GM19372 (cell line): ENCODE measurements around the gene ACSS2.
A peak's percentile ranks its signal among the peaks of the same experiment; 100 is the strongest.

Experiments
- ATAC-seq: cut with Tn5 transposase; IDR thresholded peaks from one replicate; pipeline ENCODE4 v1.9.1; 2021; ENCODE audit warnings: mild to moderate bottlenecking, low read depth, moderate library complexity; ENCODE audit not compliant: unreplicated experiment

ACSS2 gene

DNA sequence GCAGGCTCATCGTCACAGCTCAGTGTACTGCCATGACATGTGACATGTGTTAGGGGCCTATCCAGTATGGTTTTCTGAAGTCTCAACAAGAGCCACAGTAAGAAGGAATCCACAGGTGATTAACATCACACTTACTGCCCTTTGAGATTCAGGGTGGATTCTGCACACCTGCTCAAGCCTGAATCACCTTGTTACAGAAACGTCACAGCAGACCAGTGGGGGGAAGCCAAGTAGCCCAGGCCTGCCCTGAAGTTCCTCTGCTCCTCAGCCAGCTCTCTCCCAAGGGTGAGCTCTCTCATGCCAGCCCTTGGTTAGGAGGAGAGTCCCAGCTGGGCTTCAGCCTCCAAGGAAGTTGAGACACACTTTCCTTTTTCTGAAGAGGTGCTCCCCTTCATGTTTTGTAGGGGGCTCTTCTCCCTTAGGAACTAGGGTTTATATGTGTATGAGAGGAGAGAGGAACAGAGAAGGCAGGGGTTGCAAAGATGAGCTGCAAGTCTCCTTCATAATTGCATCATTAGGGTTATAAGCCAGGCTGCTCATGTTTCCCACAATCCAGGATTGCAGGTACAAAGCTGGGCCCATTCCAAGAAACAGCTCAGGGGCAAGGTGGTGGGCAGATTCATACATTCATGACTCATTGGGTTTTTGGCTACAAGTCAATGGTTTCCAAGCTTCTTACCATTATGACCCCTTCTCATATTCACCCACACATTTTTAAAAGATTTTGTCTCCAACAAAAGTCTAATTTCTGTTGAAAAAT, 67.6 kb downstream of the ACSS2 start:
- no peak for ATAC-seq

DNA sequence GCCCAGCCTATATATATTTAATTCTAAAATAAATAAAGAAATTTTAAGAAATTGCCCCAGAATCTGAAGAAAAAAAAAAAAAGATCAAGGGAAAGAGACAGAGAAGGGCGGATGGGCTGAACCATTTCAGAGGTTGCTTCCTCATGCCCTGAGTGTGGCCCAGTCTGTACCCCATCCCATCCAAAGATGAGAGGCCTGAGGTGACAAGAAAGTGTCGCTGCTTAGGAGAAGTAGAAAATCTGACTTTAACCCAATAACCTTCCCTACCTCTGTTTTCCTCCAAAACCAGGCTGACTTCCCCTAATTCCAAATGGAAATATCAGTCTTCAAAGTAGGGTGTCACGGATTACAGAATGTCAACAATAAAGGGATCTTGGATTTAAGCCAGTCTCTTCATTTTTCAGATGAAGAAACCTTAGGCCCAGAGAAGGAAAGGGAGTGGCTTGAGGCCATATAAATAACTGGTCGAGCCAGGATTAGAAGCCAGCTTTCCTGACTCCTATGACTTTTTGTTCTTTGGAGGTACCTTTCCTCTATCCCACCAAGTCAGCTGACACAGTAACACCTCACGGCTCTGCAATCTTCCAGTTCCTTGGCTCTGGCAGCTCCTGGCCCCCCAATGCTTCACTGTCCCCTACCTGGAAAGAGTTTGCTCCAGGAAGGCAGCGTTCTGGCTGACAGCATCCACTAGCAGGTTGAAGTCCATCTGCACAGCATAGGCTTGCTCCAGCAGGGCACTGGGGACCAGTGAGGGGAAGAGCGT, 69.1 kb downstream of the ACSS2 start:
- no peak for ATAC-seq

DNA sequence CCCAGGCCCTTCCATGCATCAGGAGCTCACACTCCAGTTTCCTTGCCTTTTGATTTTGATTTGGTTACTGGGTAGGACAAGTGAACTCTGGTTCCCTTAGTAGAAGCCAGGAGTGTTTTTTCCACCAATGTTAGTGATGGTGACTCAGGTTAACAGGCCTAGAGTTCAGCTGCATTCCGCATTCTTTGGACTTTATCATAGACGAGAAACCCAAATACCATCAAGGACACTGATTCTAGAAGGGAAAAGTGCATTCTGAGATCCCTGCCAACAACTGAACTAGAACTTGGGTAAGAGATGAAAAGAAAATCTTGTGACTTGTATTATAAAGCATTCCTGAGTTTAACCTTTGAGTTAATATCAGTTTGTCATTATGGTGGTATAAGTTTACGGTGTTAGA, 70.2 kb downstream of the ACSS2 start:
- ATAC-seq, result no peak

GRCh38 chr20:34947336-34947735, 70.9 kb downstream of the ACSS2 start:
- no peak for ATAC-seq

DNA sequence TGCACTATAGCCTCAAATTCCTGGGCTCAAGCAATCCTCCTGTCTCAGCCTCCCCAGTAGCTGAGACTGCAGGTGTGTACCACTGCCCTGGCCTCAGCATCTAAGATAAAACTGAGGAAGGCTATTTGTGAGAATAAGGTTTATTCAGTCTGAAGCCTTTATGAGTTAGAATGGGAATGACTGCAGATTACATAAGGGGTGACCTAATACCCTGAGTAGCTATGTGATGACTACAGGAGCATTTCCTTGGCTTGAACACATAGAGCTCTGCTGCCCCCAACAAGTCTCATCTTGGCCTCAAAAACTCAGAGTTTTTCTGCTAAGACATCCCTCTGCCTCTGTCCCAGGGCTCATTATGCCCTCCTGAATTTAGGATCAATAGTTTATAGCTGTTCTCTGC, 71.6 kb downstream of the ACSS2 start:
- no peak for ATAC-seq

GRCh38 chr20:34949120-34949519, 72.7 kb downstream of the ACSS2 start:
- no peak for ATAC-seq

DNA sequence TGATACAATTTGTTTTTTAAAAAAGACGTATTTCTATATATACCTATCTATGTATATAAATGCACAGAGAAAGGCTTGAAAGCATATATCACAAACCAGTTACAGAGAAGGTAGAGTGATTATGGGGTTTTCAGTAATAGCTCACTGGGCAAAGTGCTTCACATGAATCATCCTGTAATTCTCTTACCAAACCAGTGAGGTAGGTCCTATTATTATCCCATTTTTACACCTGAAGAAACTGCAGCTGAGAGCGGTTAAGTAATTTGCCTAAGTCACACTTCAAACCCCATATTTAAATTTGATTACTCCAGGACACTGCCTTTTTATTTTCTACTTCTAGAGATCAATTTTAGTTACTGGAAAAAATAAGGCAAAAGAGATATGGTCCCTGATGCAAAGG, 74.8 kb downstream of the ACSS2 start:
- ATAC-seq, result no peak

DNA sequence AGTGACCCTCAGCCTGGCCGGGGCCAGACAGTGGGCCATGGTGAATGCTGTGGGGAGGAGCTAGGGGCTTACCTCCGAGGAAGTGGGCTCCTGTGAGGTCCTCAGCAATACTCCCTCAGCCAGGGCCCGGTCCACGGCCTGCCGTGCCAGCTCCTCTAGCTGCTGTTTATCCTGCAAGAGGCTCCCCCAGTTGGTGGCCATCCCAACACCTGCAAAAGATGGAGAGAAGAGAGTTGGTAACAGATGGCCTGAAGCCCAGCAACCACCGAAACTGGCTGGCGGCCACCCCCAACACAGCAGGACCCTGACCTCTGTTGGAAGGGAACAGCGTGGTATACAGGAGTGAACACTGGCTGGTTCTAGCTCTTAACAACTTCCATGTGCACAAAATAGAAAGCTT, 75.2 kb downstream of the ACSS2 start:
- ATAC-seq, result no peak

DNA sequence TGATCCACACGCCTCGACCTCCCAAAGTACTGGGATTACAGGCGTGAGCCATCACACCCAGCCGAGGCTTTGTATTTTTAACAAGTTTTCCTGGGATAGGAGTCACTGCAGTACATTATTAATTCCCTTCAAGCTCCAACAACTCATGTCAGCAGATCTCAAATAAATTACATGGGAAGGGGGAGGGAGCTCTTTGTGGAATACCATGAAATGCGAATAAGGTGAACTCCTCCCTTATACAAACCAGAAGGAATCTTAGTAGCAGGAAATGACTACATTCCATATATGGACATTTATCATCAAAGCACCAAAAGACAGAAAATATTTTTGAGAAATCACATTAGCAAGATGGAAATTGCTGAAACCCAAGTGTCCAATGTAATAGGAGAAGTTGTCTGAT, 76.3 kb downstream of the ACSS2 start:
- ATAC-seq, result no peak

GRCh38 chr20:34953960-34954359, 77.5 kb downstream of the ACSS2 start:
- ATAC-seq, result no peak

GRCh38 chr20:34954904-34955230, 78.5 kb downstream of the ACSS2 start:
- ATAC-seq, result no peak

DNA sequence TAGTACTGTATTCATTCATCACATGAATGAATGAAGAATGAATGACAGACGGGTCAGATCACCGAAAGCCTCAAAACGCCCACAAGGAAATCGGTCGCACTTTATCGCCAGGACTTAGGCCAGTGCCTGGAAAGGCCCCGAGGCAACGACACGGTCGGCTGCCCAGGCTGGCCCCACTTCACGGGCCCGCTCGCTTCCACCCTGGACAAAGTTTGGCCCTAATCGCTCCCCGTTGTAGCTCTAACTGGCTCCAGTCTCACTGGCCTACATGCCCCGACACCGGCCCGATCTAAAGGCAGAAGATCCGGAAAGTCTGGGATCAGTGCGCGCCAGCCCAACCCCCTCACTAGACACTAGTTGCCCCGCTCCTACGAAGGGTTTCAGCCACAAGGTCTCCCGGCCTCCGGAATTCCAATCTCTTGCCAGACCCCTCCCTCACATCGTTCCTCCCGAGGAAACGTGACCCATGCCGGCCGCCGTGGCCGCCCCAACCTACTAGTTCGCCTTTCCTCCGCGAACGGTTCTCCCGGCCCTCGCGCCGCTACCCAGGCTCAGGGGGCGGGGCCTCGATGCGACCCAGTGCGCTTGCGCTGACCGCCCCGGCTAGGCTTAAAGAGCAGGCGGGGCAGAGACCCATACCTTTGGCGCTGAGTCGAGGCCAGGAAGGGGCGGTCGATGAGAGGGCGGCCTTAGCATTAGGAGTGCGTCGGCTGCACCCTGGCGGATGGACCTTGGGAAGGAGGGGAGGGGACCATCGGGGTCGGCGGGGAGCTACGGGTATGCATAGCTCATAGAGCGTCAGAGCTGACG, 79.0 kb downstream of the ACSS2 start, which contains the start of the genes GSS and MYH7B:
Gene GSS (minus strand): TSS at position 576 of the 810 bp plus-strand sequence. CDS start 3,954 bp downstream, outside the sequence.
Gene MYH7B (plus strand): TSS at position 638 of the 810 bp plus-strand sequence. CDS start 22,138 bp downstream, outside the sequence.
- peak; percentile 92 for ATAC-seq

- no peak for ATAC-seq
These were observed 79.6 kb downstream of the ACSS2 start for GRCh38 chr20:34956041-34956458.

DNA sequence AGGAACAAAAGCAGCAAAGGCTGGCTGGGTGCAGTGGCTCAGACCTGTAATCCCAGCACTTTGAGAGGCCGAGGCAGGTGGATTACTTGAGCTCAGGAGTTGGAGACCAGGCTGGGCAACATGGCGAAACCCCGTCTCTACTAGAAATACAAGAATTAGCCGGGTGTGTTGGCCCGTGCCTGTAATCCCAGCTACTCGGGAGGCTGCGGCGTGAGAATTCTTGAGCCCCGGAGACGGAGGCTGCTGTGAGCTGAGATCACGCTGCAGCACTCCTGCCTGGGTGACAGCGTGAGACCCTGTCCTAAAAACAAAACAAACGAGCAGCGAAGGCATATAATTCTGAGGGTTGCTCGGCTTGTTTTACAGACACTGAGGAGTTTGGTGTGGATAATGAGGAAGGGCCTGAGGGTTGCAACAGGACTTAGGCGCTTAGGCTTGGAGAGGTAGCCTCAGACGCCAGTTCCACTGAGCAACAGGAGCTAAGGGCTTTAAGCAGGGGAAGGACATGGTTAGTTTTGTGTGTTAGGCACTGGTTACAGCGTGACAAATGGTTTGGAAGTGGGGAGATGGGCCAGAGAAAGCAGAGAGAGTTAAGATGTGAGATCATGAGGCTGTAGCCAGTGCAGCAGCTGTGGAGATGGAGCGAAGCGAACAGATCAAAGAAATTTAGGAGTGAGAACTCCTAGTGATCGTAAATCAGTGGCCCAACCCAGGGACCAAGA, 80.5 kb downstream of the ACSS2 start:
- no peak for ATAC-seq

DNA sequence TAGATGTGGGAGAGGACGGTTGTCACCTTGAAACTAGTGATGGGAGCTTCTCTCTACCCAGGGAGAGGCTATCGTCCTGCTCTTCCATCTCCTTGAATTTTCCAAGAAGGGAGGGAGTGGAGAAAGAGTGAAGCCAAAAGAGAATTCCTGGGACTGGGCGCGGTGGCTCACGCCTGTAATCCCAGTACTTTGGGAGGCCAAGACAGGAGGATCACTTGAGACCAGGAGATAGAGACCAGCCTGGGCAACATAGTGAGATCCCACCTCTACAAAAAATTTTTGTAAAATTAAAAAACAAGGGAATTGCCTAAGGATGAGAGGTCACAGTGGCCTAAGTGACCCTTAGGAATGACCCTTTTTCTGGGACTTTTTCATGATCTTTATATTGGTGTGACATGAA, 88.1 kb downstream of the ACSS2 start:
- ATAC-seq, result no peak

GRCh38 chr20:34965051-34965450, 88.6 kb downstream of the ACSS2 start:
- no peak for ATAC-seq

- ATAC-seq, result no peak
These were observed 91.0 kb downstream of the ACSS2 start for GRCh38 chr20:34967421-34967820.

DNA sequence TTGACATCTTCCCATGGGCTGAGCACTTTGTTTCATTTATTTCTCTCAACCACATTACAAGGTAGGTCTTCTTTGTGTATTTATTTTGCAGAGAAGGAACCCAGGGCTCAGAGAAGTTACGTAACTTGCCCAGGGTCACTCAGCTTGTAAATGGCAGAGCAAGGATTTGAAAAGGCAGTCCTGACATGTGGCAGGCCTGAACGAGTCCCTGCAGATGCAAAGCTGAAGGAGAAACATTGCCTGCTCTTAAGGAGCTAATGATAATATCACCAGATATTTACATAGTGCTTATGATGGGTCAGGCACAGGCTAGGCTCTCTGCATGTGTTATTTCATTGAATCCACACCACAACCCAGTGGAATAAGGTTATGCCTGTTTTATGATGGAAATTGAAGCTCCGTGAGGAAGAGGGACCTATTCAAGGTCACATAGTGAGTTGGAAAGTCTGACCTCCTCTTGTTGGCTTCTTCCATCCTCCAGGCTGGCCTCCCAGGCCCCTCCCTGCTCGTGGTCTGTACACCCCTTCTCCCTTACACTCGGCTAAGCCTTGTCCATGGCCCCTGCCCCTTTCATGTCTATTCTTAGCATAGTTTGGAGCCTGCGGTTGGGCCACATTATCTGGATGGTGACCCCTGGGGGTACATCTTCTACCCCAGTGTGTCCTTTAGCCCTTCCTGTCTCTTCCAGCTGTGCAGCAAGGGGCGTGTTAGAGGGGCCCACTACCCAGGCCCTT, 91.8 kb downstream of the ACSS2 start:
- no peak for ATAC-seq

DNA sequence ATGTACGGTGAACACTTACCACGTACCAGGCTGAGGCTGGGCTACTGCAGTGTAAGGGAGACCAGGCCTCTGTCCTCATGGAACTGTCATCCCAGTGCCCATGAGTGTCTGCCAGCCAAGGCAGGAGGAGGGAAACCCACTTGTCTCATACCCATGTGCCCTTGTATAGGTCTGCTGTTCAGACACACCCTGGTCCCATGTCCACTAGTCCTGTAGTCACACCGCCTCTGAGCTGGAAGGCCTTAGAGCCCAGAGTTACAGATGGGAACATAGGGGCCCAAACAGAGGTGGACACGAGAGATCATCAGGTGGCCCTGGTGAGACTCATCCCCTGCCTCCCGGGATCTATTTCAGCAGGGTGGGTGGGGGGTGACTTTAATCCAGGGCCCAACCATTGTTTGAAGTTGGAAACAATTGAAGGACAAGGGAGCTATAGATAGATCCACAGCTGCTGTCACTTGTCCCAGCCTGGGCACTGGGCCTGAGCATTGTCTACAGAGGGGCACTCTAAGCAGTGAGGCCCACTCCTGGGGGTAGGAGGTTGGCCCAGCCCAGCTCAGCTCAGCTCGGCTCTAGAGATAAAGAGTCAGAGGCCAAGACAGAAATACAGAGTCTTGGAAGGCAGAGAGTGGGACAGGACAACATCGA, 93.9 kb downstream of the ACSS2 start:
- ATAC-seq, result no peak
